ENCODE results near the gene BTD. TPM values are rescaled to one million over a fixed set of nuclear protein-coding genes. Genes with fewer than 3 reads are reported as not detected.

Gene BTD
- total and polyA plus RNA-seq, 2 donors (not counting 3 experiments of a cell fraction or from before 2014, with no cell fraction given) = 20.3 to 32.2 TPM

- Histone ChIP-seq H3K9me3 (replicated peaks; ENCODE audit: control insufficient read depth, insufficient read depth, low read length) (no peaks in the 10 kb centered on the region), H3K27ac (ENCODE audit: insufficient read depth, low read depth, low read length) (peak overlapping the region; percentile 99), H3K4me3 (replicated peaks in 1 of 3; ENCODE audit: insufficient read depth in 1 of 3, low read depth in 1 of 3, low read length in 3 of 3) (no peak overlapping the region), H3K4me1 (ENCODE audit: control insufficient read depth, extremely low read depth, insufficient read depth, low read length) (peaks cover 46% of the 10 kb centered on the region), H3K79me2 (ENCODE audit: control insufficient read depth, insufficient read depth, low read length) (no peaks in the 10 kb centered on the region), H4K20me1 (replicated peaks; ENCODE audit: control insufficient read depth, extremely low read depth, insufficient read depth, low read length) (no peaks in the 10 kb centered on the region), H3K4me2 (ENCODE audit: insufficient read depth, low read length) (peak overlapping the region; percentile 70), H3K9ac (replicated peaks; ENCODE audit: extremely low read depth, insufficient read depth, low read length) (peak overlapping the region; percentile 95), H3K27me3 (ENCODE audit: control insufficient read depth in 2 of 2, insufficient read depth in 2 of 2, low read length in 2 of 2) (no peaks in the 10 kb centered on the region), H3K36me3 (ENCODE audit: control insufficient read depth in 2 of 2, extremely low read depth in 1 of 2, insufficient read depth in 2 of 2, low read length in 2 of 2) (no peaks in the 10 kb centered on the region), H2AFZ (ENCODE audit: low read depth, low read length) (no peak overlapping the region), H3K9me1 (replicated peaks; ENCODE audit: control insufficient read depth, extremely low read depth, insufficient read depth, low read length) (no peaks in the 10 kb centered on the region)
- TF ChIP-seq MYC (IDR thresholded peaks at IDR 0.05; ENCODE audit: low read depth, low read length) (no peak), MAX (IDR thresholded peaks at IDR 0.05; ENCODE audit: insufficient read depth, insufficient read length) (no peak), GATA2 (IDR thresholded peaks at IDR 0.05; ENCODE audit: insufficient read depth, insufficient read length, low read depth, low read length) (peak; percentile 79), FOS (IDR thresholded peaks at IDR 0.05; ENCODE audit: borderline replicate concordance, insufficient read depth, low read length) (peak; percentile 66), EZH2 (IDR thresholded peaks at IDR 0.05; ENCODE audit: borderline replicate concordance, low read depth, low read length, severe bottlenecking) (no peak), POLR2AphosphoS5 (IDR thresholded peaks at IDR 0.05; ENCODE audit: insufficient read depth, low read depth, low read length) (peak; percentile 93), POLR2A (IDR thresholded peaks at IDR 0.05; ENCODE audit: low read depth, low read length) (peak; percentile 63), JUN (IDR thresholded peaks at IDR 0.05; ENCODE audit: borderline replicate concordance, insufficient read depth, insufficient read length, low read depth) (peak; percentile 90)
- TF ChIP-seq, protein P1, sequence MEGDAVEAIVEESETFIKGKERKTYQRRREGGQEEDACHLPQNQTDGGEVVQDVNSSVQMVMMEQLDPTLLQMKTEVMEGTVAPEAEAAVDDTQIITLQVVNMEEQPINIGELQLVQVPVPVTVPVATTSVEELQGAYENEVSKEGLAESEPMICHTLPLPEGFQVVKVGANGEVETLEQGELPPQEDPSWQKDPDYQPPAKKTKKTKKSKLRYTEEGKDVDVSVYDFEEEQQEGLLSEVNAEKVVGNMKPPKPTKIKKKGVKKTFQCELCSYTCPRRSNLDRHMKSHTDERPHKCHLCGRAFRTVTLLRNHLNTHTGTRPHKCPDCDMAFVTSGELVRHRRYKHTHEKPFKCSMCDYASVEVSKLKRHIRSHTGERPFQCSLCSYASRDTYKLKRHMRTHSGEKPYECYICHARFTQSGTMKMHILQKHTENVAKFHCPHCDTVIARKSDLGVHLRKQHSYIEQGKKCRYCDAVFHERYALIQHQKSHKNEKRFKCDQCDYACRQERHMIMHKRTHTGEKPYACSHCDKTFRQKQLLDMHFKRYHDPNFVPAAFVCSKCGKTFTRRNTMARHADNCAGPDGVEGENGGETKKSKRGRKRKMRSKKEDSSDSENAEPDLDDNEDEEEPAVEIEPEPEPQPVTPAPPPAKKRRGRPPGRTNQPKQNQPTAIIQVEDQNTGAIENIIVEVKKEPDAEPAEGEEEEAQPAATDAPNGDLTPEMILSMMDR (IDR thresholded peaks at IDR 0.05; ENCODE audit: extremely low read depth in 1 of 2, insufficient read depth in 1 of 2, low read depth in 1 of 2, low read length in 2 of 2) = no peak
- intact Hi-C loops (cut with micrococcal nuclease) (loop anchor here (1.0 to 2.0 kb wide), 7 partner anchors 11 to 413 kb away; partner anchors contain the start of gene ANKRD28), dilution Hi-C loops (cut with MboI; ENCODE audit: extremely low pct_ligation_motif_present, low sequenced_read_pairs) (loop anchor here (25.0 kb wide), 1 partner anchor 415 kb away; no protein-coding TSS in a partner anchor)
- DNase-seq (ENCODE audit: low read depth, low spot score) (peak; percentile 98), FAIRE-seq (peak; percentile 98)
- ChIA-PET CTCF (interaction anchor here (0.9 to 3.7 kb wide), 6 partner anchors 8 to 165 kb away, joined by 3 to 44 read pairs (median 6); partner anchors contain the start of gene ANKRD28), POLR2A (interaction anchor here (1.0 to 2.6 kb wide), 3 partner anchors 13 to 46 kb away, joined by 4 to 21 read pairs (median 16); partner anchors contain the start of genes BTD and HACL1)
- no TSS peak for BruUV-seq (replicated peaks)
These were observed 46.1 kb downstream of the BTD start for GRCh38 chr3:15647611-15648167.

All from endothelial cell of umbilical vein (primary cell).